ENCODE data around the gene ADIPOR2.

The ADIPOR2 gene

DNA sequence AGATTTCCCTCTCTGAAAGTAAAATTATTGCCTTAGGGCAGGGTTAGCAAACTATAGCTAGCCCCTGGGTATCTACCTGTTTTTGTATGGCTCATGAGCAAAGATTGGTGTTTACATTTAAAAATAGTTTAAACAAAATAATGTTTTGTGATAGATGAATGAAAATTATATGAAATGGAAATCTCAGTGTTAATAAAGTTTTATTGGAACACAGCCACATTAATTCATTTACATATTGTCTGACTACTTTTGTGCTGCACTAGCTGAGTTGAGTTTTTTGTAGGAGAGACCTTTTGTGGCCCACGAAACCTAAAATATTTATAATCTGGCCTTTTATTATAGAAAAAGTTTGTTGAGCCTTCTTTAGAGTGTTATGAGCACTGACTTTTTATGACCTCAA is 48.5 kb downstream of the ADIPOR2 start:
- Histone ChIP-seq H3K27ac (no peak overlapping the region), H3K9me3 (no peaks in the 10 kb centered on the region), H3K4me3 (no peak overlapping the region), H3K27me3 (no peaks in the 10 kb centered on the region), H3K4me1 (peaks cover 0 to 27% (median 8%) of the 10 kb centered on the region in 4 donors), H3K36me3 (no peaks in the 10 kb centered on the region)
- no peak for DNase-seq
- intact Hi-C loops (cut with DNase I; ENCODE audit: low total_unique reads) = no loop called here
- TF ChIP-seq, protein P1, sequence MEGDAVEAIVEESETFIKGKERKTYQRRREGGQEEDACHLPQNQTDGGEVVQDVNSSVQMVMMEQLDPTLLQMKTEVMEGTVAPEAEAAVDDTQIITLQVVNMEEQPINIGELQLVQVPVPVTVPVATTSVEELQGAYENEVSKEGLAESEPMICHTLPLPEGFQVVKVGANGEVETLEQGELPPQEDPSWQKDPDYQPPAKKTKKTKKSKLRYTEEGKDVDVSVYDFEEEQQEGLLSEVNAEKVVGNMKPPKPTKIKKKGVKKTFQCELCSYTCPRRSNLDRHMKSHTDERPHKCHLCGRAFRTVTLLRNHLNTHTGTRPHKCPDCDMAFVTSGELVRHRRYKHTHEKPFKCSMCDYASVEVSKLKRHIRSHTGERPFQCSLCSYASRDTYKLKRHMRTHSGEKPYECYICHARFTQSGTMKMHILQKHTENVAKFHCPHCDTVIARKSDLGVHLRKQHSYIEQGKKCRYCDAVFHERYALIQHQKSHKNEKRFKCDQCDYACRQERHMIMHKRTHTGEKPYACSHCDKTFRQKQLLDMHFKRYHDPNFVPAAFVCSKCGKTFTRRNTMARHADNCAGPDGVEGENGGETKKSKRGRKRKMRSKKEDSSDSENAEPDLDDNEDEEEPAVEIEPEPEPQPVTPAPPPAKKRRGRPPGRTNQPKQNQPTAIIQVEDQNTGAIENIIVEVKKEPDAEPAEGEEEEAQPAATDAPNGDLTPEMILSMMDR (IDR thresholded peaks at IDR 0.05) = no peak

- Histone ChIP-seq H3K9me3 (no peaks in the 10 kb centered on the region), H3K27ac (no peak overlapping the region), H3K36me3 (no peaks in the 10 kb centered on the region), H3K27me3 (no peaks in the 10 kb centered on the region), H3K4me1 (peaks cover 0 to 27% (median 8%) of the 10 kb centered on the region in 4 donors), H3K4me3 (no peak overlapping the region)
- TF ChIP-seq, protein P1 (IDR thresholded peaks at IDR 0.05) = no peak
- no peak for DNase-seq
- intact Hi-C loops (cut with DNase I; ENCODE audit: low total_unique reads) = no loop called here
Measured at GRCh38 chr12:1740161-1740948, 49.5 kb downstream of the ADIPOR2 start.

GRCh38 chr12:1741154-1741949 is 50.5 kb downstream of the ADIPOR2 start:
- Histone ChIP-seq H3K4me1 (peaks cover 0 to 27% (median 8%) of the 10 kb centered on the region in 4 donors), H3K9me3 (no peaks in the 10 kb centered on the region), H3K27ac (no peak overlapping the region), H3K4me3 (no peak overlapping the region), H3K36me3 (no peaks in the 10 kb centered on the region), H3K27me3 (no peaks in the 10 kb centered on the region)
- intact Hi-C loops (cut with DNase I; ENCODE audit: low total_unique reads) = no loop called here
- TF ChIP-seq, protein P1 (IDR thresholded peaks at IDR 0.05) = no peak
- no peak for DNase-seq

- H3K4me3 ChIP-seq = no peak overlapping the region
- DNase-seq = no peak
- intact Hi-C loops (cut with DNase I; ENCODE audit: low total_unique reads) = no loop called here
- H3K36me3 ChIP-seq = no peaks in the 10 kb centered on the region
- H3K27me3 ChIP-seq = no peaks in the 10 kb centered on the region
- peaks cover 0 to 13% (median 0%) of the 10 kb centered on the region in 3 donors for H3K9me3 ChIP-seq
- H3K27ac ChIP-seq = no peak overlapping the region
- H3K4me1 ChIP-seq = peaks cover 0 to 8% (median 3%) of the 10 kb centered on the region in 4 donors
- TF ChIP-seq, protein P1 (IDR thresholded peaks at IDR 0.05) = no peak
Measured at GRCh38 chr12:1744932-1745331, 54.1 kb downstream of the ADIPOR2 start.

DNA sequence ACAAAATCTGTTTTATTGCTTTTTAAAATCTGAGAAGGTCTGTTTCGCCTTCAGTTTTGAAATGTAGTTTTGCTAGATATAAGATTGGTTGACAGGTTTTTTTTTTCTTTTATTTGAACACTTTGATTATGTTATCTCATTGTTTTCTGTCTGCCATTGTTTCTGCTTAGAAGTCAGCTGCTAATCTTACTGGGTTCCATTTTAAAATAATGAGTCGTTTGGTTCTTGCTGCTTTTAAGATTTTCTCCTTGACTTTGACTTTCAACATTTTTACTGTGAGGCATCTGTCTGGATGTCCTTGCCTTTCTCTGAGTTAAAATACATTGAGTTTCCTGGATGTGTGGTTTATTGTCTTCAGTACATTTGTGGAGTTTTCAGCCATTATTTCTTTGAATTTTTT is 56.7 kb downstream of the ADIPOR2 start:
- Histone ChIP-seq H3K9me3 (peaks cover 0 to 13% (median 0%) of the 10 kb centered on the region in 3 donors), H3K27me3 (no peaks in the 10 kb centered on the region), H3K27ac (no peak overlapping the region), H3K4me1 (peaks cover 0 to 4% (median 0%) of the 10 kb centered on the region in 4 donors), H3K36me3 (no peaks in the 10 kb centered on the region), H3K4me3 (no peak overlapping the region)
- TF ChIP-seq, protein P1 (IDR thresholded peaks at IDR 0.05) = no peak
- DNase-seq = no peak
- intact Hi-C loops (cut with DNase I; ENCODE audit: low total_unique reads) = no loop called here
